KMS-11 (cell line): ENCODE data around the gene ZNF19.

Source experiments
- H2AFZ ChIP-seq: fragments of 200-600 bp; sonication (generic); 2 replicates; pipeline ENCODE4 v1.6.1; 2016; ENCODE audit warnings: antibody characterized with exemption, mixed run types, low read depth
- H3K27ac ChIP-seq: fragments of 200-600 bp; sonication (generic); 2 replicates; pipeline ENCODE4 v1.6.1; 2016; ENCODE audit warnings: mild to moderate bottlenecking, mixed run types
- H3K27me3 ChIP-seq: fragments of 200-600 bp; sonication (generic); 2 replicates; pipeline ENCODE4 v1.6.1; 2017; ENCODE audit warnings: mild to moderate bottlenecking, low read depth, mixed run types, moderate library complexity; ENCODE audit not compliant: insufficient read depth
- H3K36me3 ChIP-seq: fragments of 200-600 bp; sonication (generic); 2 replicates; pipeline ENCODE4 v1.6.1; 2017; ENCODE audit warnings: mild to moderate bottlenecking, mixed run types; ENCODE audit not compliant: insufficient read depth
- H3K4me1 ChIP-seq: fragments of 200-600 bp; sonication (generic); 2 replicates; pipeline ENCODE4 v1.6.1; 2016; ENCODE audit warnings: mild to moderate bottlenecking, low read depth, mixed run types; ENCODE audit not compliant: poor library complexity, severe bottlenecking
- H3K4me2 ChIP-seq: fragments of 200-600 bp; sonication (generic); 2 replicates; pipeline ENCODE4 v1.7.0; 2016; ENCODE audit warnings: mild to moderate bottlenecking, mixed run types
- H3K4me3 ChIP-seq: fragments of 200-600 bp; sonication (generic); IDR thresholded peaks from 2 replicates; pipeline ENCODE4 v1.6.1; 2017; ENCODE audit warnings: low read depth, low read length, mixed read lengths; ENCODE audit not compliant: insufficient read depth
- H3K79me2 ChIP-seq: fragments of 200-600 bp; sonication (generic); 2 replicates; pipeline ENCODE4 v1.6.1; 2016; ENCODE audit warnings: low read depth, mixed run types; ENCODE audit not compliant: insufficient read depth
- H3K9ac ChIP-seq: fragments of 200-600 bp; sonication (generic); 2 replicates; pipeline ENCODE4 v1.6.1; 2016; ENCODE audit warnings: mild to moderate bottlenecking, mixed run types
- H4K20me1 ChIP-seq: fragments of 200-600 bp; sonication (generic); 2 replicates; pipeline ENCODE4 v1.6.1; 2016; ENCODE audit warnings: mild to moderate bottlenecking, mixed run types; ENCODE audit not compliant: insufficient read depth
- TF ChIP-seq, protein P1 (sequence below): fragments of 200-600 bp; sonication (generic); conservative IDR thresholded peaks from 2 replicates; pipeline ENCODE4 v1.6.1; 2017; ENCODE audit warnings: low read depth, mild to moderate bottlenecking, antibody characterized with exemption, low read length, moderate library complexity, mixed read lengths

Gene ZNF19

DNA sequence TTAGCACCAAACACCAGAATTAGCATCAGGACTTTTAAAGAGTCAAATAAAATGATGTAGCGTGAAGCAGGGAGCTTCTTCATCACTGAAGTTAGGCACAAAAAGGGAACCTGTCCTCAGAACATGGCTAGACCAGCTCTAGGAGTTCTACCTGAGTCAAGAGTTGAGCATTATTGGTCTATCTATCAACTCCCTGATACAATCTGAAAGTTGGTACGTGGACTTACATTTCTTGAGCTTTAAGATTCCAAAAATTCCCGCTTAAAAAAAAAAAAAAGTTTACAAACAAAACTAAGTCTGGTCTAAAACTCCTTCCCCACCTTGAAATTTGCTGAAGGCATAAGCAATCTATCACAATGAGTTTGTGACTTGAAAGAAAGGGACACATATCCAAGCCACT, 59.5 kb downstream of the ZNF19 start:
- no peak overlapping the region for H2AFZ ChIP-seq
- H3K4me3 ChIP-seq: no peak overlapping the region
- no peaks in the 10 kb centered on the region for H3K79me2 ChIP-seq
- H3K4me1 ChIP-seq: no peaks in the 10 kb centered on the region
- H3K9ac ChIP-seq: no peak overlapping the region
- H3K27me3 ChIP-seq: no peaks in the 10 kb centered on the region
- no peak overlapping the region for H3K4me2 ChIP-seq
- H3K27ac ChIP-seq: no peak overlapping the region
- TF ChIP-seq, protein P1, sequence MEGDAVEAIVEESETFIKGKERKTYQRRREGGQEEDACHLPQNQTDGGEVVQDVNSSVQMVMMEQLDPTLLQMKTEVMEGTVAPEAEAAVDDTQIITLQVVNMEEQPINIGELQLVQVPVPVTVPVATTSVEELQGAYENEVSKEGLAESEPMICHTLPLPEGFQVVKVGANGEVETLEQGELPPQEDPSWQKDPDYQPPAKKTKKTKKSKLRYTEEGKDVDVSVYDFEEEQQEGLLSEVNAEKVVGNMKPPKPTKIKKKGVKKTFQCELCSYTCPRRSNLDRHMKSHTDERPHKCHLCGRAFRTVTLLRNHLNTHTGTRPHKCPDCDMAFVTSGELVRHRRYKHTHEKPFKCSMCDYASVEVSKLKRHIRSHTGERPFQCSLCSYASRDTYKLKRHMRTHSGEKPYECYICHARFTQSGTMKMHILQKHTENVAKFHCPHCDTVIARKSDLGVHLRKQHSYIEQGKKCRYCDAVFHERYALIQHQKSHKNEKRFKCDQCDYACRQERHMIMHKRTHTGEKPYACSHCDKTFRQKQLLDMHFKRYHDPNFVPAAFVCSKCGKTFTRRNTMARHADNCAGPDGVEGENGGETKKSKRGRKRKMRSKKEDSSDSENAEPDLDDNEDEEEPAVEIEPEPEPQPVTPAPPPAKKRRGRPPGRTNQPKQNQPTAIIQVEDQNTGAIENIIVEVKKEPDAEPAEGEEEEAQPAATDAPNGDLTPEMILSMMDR: no peak
- H4K20me1 ChIP-seq: no peaks in the 10 kb centered on the region
- no peaks in the 10 kb centered on the region for H3K36me3 ChIP-seq

DNA sequence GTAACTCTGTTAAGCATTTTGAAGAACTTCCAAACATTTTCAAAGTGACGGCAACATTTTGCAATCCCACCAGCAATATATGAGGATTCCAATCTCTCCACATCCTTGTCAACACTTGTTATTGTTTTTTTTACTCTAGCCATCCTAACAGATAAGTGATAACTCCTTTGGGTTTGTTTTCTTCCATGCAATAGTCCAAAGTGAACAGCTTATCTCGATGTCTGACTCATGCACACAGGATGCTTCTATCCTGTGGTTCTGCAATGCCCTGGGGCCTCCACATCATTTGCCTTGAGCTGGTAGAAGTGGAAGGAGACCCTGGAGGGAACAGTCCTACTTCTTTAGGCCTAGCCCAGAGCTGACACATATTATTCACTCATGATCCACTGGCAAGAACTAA, 60.2 kb downstream of the ZNF19 start:
- H3K27me3 ChIP-seq: no peaks in the 10 kb centered on the region
- H2AFZ ChIP-seq: no peak overlapping the region
- H3K4me3 ChIP-seq: no peak overlapping the region
- no peak overlapping the region for H3K27ac ChIP-seq
- no peaks in the 10 kb centered on the region for H4K20me1 ChIP-seq
- H3K36me3 ChIP-seq: no peaks in the 10 kb centered on the region
- no peak overlapping the region for H3K9ac ChIP-seq
- no peaks in the 10 kb centered on the region for H3K4me1 ChIP-seq
- H3K79me2 ChIP-seq: no peaks in the 10 kb centered on the region
- no peak overlapping the region for H3K4me2 ChIP-seq
- TF ChIP-seq, protein P1: no peak

DNA sequence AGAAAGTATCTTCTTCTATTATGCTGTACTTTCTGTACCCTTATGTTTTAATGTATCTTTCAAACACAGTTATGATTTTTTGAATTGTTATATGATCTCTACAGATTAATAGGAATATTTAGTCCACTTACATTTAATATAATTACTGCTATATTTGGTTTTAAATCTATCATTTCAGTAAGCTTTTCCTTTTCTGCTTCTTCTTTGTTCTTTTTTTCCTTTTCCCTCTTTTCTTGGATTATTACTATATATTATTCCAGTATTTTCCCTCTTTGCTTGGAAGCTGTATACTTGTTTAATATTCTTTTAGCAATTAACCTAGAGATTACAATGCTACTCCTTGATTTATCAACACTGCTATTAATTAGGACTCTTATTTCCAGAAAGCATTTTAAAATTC, 60.7 kb downstream of the ZNF19 start:
- Histone ChIP-seq H3K9ac (no peak overlapping the region), H3K27me3 (no peaks in the 10 kb centered on the region), H3K4me2 (no peak overlapping the region), H3K36me3 (no peaks in the 10 kb centered on the region), H2AFZ (no peak overlapping the region), H3K4me1 (no peaks in the 10 kb centered on the region), H4K20me1 (no peaks in the 10 kb centered on the region), H3K27ac (no peak overlapping the region), H3K4me3 (no peak overlapping the region), H3K79me2 (no peaks in the 10 kb centered on the region)
- TF ChIP-seq, protein P1: no peak

DNA sequence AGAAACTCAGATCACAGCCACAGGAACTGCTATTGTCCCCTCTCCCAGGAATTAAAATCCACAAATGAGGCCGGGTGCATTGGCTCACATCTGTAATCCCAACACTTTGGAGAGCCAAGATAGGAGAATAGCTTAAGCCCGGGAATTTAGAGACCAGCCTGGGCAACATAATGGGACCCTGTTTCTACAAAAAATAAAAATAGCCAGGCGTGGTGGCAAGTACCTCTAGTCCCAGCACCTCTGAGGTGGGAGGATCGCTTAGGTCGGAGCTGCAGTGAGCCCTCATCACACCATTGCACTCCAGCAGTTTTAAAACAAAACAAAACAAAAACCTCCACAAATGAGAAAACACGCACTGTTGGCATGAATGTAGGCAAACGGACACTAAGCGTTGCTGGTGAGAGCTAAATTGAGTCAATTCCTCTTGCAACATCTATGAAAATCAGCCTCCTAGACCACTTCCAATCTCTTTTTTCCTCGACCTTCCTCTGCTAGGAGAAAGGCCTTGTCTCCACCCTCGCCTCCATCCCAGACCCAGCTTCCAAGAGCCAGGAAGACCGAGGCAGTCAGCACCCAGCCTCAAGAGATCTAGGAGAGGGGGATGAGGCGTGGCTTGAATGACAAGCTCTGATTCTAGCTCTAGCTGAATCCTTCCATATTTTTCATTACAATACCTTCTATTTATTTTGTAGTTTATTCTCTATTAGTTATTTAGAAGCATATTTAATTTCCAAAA, 62.1 kb downstream of the ZNF19 start:
- TF ChIP-seq, protein P1: no peak
- Histone ChIP-seq H3K36me3 (no peaks in the 10 kb centered on the region), H3K79me2 (no peaks in the 10 kb centered on the region), H3K27me3 (no peaks in the 10 kb centered on the region), H2AFZ (no peak overlapping the region), H3K4me1 (no peaks in the 10 kb centered on the region), H4K20me1 (no peaks in the 10 kb centered on the region), H3K9ac (no peak overlapping the region), H3K4me3 (no peak overlapping the region), H3K27ac (no peak overlapping the region), H3K4me2 (no peak overlapping the region)
